TTC549 (cell line): ENCODE data around the gene KRTAP5-3.
"Not testable (repeated sequence)": the region's sequence is repeated elsewhere in the genome, so short reads cannot be mapped to it uniquely, and the experiment has no call there.

Experiments
- FAIRE-seq: peaks from 2 replicates; lab custom pipeline; 2012; peaks lifted over from hg19 to GRCh38; lab: Jason Lieb, UNC

The KRTAP5-3 gene

DNA sequence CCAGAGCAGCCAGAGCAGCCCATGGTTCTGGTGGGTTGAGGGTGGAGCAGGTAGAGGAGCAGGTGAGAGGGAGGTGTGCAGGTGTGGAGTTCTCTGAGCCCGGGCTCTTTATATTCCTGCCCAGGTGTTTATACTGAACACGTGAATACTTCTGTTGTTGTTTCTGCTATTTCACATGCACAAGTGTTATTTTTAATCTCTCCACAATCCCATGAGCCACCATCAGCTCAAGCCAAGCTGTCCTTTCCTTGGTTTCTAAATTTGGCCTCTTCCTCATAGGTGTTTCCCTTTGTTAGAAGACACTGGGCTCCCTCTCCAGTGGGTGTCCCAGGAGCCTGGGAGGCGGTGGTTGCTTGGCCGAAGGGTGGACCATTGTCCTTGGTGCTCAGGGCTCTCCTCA lies at the start of gene KRTAP5-3:
TSS of gene KRTAP5-3 (minus strand) at position 101 of the 400 bp plus-strand sequence. CDS start at position 23, 78 bp downstream.
- no peak for FAIRE-seq

GRCh38 chr11:1656670-1657069 lies 48.4 kb upstream of the KRTAP5-3 start:
- no peak for FAIRE-seq

GRCh38 chr11:1656061-1656441 lies 47.8 kb upstream of the KRTAP5-3 start:
- FAIRE-seq: no peak

DNA sequence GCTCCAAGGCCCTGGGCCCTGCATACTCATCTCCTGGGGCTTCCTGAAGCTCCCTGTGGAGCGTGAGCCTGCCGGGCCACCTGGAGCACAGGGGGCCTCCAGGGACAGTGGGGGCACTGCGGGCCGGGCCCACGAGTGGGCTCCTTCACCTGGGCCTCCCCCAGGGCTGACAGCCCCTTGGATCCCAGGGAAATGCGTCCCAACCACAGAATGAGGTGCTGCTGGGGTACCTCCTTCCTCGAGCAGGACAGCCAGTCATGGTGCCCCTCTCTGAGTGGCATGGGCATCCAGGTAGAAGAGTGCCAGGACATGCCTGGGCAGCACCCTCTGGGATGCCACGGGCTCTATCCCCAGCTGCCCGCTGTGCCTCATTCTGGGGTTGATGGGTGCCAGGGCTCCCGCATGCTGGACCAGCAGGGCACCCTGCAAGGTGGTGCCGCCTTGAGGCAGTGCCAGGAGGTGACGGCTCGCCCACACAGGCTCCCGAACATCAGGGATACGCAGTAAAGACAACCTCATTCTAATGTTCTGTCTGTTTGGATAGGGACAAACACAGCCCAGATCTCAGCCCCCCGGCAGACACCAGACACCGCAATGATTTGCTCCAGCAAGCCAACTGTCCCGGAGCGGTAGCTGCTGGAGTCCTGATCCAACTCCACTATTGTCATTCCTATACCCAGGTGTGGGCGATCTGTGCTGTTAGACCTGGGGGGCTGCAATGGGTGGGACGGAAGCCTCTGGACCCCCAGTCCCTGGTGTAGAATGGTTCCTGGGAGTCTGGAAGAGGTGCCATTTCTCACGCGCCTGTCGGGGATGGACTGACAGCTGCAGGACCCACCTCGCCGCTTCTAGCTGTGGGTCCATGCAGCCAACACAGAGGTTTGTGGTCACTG lies 47.2 kb upstream of the KRTAP5-3 start:
- no peak for FAIRE-seq

- no peak for FAIRE-seq
Observed at GRCh38 chr11:1654388-1655167, 46.3 kb upstream of the KRTAP5-3 start.

DNA sequence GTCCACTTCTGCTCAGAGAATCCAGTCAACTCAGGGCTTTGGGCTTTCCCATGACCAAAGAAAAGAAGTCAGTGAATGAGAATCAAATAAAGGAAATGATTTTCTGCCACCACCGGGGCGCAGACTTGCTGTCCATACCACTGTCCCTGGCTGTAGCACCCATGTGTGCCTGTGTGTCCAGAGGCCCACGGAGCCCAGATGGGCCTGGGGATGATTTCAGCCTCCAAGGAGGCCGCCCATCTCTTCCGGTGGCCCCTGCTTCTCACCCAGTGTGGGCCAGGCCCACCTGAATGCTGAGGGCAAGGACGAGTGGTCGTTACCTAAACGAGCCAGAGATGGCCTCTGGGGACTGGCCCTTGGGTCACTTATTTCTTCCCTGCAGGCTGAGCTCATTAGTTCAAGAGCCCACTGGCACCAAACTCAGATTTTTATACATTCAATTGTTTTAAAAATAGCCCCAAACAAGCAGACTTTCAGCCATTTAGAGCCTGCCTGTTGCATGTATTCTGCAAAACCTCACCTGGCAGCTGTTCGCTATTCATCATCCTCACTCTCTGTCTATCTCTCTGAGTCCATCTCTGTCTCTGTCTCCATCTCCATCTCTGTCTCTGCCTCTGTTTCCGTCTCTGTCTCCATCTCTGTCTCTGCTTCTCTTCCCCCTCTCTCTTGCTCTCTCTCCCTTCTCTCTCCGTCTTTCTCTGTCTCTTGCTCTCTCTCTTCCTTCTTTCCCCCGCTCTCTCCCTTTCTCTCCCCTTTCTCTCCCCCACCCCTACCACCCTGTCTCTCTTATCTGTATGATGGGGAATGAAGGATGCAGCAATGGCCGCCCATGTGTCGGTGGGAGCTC lies 45.5 kb upstream of the KRTAP5-3 start:
- FAIRE-seq: no peak

DNA sequence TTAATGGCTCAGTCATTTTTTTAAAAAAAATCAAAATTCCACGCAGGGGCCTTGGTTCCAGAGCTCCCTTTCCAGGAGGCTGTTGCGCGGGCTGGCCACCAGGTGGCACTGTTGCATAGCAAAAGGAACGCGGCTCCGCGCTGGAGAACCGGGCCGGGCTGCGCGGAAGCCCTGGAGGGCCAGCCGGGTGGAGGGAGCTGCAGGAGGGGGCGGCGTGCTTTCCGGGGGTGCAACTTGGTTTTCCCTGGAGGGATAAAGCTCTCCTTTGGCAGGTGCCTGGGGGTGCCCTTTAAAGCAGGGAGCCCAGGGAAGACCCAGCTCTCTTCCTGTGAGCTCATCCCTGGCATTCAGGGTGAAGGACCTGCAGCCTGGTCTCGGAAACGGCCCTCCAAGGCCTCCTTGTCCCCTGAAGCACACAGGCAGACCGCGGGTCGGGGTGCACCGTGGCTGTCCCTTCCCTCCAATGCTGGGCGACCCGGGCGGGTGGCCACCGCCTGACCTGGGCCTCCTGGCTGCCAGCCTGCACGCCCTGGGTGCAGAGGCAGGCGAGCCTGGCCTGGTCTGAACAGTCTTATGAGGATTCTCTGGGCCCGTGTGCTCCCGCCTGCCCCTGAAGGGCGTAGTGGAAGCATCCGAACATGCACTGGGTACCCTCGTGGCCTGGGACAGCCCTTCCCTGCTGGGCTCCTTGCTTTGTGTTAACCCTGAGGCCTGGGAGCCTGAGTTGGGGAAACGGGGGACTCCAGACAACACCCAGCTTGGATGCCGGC lies 44.7 kb upstream of the KRTAP5-3 start:
- no peak for FAIRE-seq

GRCh38 chr11:1652442-1652770 lies 44.1 kb upstream of the KRTAP5-3 start:
- no peak for FAIRE-seq

GRCh38 chr11:1652026-1652425 lies 43.8 kb upstream of the KRTAP5-3 start:
- no peak for FAIRE-seq

DNA sequence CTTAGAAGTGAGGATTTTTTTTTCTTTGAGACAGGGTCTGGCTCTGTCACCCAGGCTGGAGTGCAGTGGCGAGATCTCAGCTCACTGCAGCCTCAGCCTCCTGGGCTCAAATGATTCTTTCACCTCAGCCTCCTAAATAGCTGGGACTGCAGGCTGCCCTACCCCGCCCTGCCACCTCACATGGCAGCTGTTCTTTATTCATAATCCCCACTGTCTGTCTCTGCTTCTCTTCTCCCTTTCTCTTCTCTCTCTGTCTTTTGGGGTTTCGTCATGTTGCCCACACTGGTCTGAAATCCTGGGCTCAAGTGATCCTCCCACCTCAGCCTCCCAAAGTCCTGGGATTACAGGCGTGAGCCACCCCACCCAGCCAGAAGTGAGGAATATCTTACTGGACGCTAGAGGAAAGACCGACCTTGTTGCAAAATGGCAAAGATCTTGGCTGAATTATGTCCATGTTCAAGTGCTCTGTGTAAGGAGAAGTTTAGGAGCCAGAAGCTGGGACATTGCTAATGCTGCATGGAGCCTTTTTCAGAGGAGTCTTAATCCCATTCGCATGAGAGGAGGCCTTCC lies 43.2 kb upstream of the KRTAP5-3 start:
- FAIRE-seq: no peak

GRCh38 chr11:1650918-1651262 lies 42.6 kb upstream of the KRTAP5-3 start:
- no peak for FAIRE-seq

DNA sequence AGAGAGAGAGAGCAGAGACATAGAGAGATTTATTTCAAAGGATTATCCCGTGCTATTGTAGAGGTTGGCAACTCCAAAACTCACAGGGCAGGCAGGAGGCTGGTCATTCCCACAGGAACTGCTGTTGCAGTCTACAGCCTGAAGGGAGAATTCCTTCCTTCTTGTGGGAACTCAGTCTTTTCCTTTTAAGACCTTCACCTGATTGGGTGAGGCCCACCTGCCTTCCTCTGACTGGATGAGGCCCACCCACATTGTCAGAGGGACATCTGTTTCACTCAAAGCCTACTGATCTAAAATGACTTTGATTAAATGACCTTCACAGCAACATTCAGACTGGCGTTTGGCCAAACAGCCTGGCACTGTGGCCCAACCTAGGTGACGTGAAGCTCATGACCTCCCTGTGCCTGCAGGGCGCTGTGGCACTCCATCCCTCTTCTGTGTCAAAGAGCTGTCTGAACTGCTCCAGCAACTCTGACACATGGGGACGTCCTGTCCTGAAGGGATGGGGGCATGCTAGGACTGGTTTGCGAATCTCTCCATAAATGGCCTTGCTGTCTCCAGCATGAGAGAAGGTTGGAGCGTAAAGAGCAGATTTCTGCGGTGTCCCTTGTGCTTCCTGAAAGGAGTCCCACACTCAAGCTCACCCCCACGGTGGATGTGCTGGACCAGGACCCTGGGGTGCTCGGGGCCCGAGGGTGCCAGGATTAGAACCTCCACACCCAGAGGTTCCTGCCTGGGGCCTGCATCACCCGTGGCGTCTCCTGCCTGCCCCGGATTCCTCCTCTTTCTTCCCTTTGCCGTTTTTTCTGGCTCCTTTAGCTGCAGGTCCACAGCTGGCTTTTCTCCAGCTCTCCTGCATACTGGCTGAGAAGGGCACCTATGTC lies 42.0 kb upstream of the KRTAP5-3 start:
- FAIRE-seq: no peak

DNA sequence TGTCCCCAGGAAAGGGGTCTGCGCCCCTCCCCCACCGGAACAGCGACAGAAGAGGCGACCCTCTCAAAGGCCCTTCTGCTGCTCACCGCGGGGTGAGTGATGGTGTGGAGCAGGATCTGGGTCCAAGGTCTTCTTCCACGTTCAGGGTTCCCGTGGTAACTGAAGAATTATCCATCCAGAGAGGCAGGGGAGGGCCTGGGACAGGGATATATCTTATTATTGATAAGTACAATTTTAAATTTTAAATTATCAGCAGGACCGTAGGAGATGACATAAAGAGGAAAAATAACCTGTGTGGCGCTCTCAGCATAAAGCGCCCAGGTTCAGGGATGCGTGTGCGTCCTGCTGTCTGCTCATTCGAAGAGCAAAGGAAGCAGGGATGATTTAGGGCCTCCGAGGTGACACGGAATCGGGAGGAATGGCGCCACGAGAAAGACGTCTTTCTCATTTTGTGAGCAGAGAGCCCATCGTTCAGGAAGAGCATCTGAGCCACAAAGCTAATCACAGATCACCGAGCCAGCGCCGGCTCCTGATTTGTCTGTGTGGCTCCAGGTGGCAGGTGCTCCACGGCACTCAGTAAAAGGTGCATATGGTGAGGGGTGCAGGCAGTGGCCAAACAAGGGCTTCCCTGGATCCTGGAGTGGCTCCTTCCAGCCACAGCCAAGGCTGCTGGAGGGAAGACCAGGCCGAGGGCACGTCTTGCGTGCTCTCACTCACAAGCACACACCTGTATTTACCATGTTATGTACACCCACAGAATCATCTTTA lies 40.6 kb upstream of the KRTAP5-3 start:
- FAIRE-seq: no peak

GRCh38 chr11:1647901-1648652 lies 39.8 kb upstream of the KRTAP5-3 start:
- FAIRE-seq: no peak

DNA sequence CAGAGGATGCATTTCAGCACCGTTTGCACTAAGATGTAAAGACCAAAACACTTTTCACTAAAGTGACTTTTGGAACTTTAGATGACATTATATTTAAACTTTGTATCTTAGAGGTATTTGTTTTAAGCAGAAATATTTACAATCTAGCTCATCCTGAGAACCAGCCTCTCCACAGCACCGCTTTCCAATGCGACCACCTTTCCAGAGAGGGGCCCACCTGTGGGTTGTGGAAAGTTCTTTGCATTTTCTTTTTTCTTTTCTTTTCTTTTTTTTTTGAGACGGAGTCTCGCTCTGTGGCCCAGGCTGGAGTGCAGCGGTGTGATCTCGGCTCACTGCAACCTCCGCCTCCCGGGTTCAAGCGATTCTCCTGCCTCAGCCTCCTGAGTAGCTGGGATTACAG lies 38.3 kb upstream of the KRTAP5-3 start:
- FAIRE-seq: not testable (repeated sequence)

GRCh38 chr11:1645357-1645821 lies 37.1 kb upstream of the KRTAP5-3 start:
- no peak for FAIRE-seq

DNA sequence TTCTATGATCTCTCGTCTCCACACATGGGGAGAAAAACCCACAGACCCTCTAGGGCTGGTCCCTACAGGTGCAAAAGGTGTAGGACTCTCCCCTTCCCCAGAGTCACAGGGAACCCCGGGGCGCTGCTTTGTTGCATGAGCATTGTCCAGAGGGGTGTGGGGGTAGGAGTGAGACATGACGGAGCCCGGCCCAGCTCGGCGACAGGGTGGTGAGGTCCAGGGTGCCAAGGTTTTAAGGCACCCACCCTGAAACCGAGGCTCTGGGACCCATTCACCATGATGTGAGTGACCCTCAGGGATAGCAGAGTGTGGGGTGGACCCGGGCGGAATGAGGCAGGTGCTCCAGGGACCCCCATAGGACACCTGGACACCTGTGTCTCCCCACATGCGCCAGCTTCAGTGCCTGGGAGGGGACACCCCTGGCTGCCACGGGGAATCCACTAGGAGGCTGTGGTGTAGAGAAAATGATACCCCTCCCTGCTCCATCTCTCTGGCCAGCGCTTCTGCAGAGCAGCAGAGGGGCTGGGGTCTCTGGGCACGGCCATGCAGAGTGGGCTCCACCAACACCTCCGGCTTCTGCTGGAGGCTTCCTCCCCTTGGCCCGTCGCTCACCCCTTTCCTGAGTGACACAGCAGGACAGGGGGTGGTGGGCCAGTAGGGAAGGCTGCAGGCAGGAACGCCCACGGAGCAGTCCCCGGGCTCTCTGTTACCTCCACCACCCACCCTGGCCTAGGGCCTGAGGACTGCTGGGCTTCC lies 36.5 kb upstream of the KRTAP5-3 start:
- FAIRE-seq: no peak

GRCh38 chr11:1643146-1643690 lies 35.0 kb upstream of the KRTAP5-3 start:
- FAIRE-seq: no peak
